Measurements from ENCODE around the gene ARID5B.

Gene ARID5B

GRCh38 chr10:62037890-62038608, 136.6 kb downstream of the ARID5B start:
- TF ChIP-seq TAF1 (IDR thresholded peaks at IDR 0.05; ENCODE audit: borderline replicate concordance, insufficient read depth, low read length) (no peak), POLR2AphosphoS5 (IDR thresholded peaks at IDR 0.05; ENCODE audit: low read depth, low read length) (no peak), SIN3A (IDR thresholded peaks at IDR 0.05; ENCODE audit: borderline replicate concordance, insufficient read depth, low read length) (no peak), REST (IDR thresholded peaks at IDR 0.05; ENCODE audit: insufficient read depth in 1 of 2, low read depth in 2 of 2, low read length in 2 of 2) (no peak), FOXP2 (optimal IDR thresholded peaks at IDR 0.05; ENCODE audit: borderline replicate concordance, extremely low read depth, extremely low read length, insufficient read depth) (no peak)

DNA sequence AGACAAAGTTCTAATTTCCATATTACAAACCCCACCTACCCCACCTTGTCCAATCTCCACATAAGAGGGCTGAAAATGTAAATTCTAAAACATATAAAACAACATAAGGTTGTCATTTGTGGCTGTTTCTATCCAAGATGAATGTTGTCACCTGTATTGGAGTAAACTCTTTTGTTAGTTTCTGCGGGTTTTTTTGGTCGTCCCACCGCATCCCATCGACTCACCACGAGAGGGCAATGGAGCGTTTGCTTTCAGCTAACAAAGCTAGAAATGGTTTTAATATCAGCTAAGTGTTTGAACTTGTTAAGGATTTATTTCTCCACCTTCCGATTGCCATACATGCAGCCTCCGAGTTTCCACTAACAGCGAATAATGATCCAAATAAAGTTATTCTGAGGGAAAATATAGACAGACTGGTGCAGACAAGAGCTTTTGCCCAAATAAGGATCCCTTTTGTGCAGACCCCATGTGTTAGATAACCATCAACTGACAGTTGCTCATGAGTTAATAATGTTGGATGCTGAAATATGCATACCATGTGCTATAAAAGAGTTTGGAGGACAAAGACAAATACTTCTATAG, 137.2 kb downstream of the ARID5B start:
- TF ChIP-seq FOXP2 (optimal IDR thresholded peaks at IDR 0.05; ENCODE audit: borderline replicate concordance, extremely low read depth, extremely low read length, insufficient read depth) (no peak), SIN3A (IDR thresholded peaks at IDR 0.05; ENCODE audit: borderline replicate concordance, insufficient read depth, low read length) (no peak), REST (IDR thresholded peaks at IDR 0.05; ENCODE audit: insufficient read depth in 1 of 2, low read depth in 2 of 2, low read length in 2 of 2) (no peak)

DNA sequence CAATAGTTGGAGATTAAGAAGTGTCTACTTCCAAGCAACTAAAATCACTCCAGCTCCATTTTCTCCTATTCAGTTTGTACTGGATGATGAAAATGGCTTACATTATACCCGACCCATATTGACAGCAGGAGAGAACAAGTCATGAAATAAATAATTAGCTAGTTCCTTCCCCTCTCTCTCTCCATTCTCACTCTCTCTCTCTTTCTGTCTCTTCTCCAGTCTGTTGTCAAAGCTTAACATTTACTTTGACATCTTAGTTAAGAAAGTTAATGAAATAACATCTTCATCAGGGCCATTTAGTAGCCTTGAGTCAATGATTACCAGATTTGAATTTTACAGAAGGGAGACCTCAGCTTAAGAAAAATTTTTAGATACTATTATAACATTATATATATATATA, 138.5 kb downstream of the ARID5B start:
- TF ChIP-seq FOXP2 (optimal IDR thresholded peaks at IDR 0.05; ENCODE audit: borderline replicate concordance, extremely low read depth, extremely low read length, insufficient read depth) (no peak), POLR2AphosphoS5 (IDR thresholded peaks at IDR 0.05; ENCODE audit: low read depth, low read length) (no peak), SIN3A (IDR thresholded peaks at IDR 0.05; ENCODE audit: borderline replicate concordance, insufficient read depth, low read length) (no peak), REST (IDR thresholded peaks at IDR 0.05; ENCODE audit: insufficient read depth in 1 of 2, low read depth in 2 of 2, low read length in 2 of 2) (no peak), TAF1 (IDR thresholded peaks at IDR 0.05; ENCODE audit: borderline replicate concordance, insufficient read depth, low read length) (no peak)

GRCh38 chr10:62040881-62041280, 139.4 kb downstream of the ARID5B start:
- TF ChIP-seq SIN3A (IDR thresholded peaks at IDR 0.05; ENCODE audit: borderline replicate concordance, insufficient read depth, low read length) (no peak), FOXP2 (optimal IDR thresholded peaks at IDR 0.05; ENCODE audit: borderline replicate concordance, extremely low read depth, extremely low read length, insufficient read depth) (no peak), REST (IDR thresholded peaks at IDR 0.05; ENCODE audit: insufficient read depth in 1 of 2, low read depth in 2 of 2, low read length in 2 of 2) (no peak), POLR2AphosphoS5 (IDR thresholded peaks at IDR 0.05; ENCODE audit: low read depth, low read length) (no peak), TAF1 (IDR thresholded peaks at IDR 0.05; ENCODE audit: borderline replicate concordance, insufficient read depth, low read length) (no peak)

Measured in PFSK-1 (cell line).